HG02642 (cell line): ENCODE data around the gene TGFBR3L.

ENCODE experiments used
- ATAC-seq: cut with Tn5 transposase; IDR thresholded peaks from one replicate; pipeline ENCODE4 v1.9.1; 2021; ENCODE audit warnings: mild to moderate bottlenecking; ENCODE audit not compliant: unreplicated experiment, poor library complexity

TGFBR3L gene

GRCh38 chr19:7914598-7915045 is at the start of gene TGFBR3L:
Gene TGFBR3L, plus strand, starts transcription at chr19:7914830.
- ATAC-seq, result no peak

GRCh38 chr19:7865262-7865911 is 49.2 kb upstream of the TGFBR3L start:
- ATAC-seq, result no peak

- ATAC-seq, result no peak
Observed at GRCh38 chr19:7866399-7867091, 48.1 kb upstream of the TGFBR3L start.

- no peak for ATAC-seq
Observed at GRCh38 chr19:7867092-7867844, 47.4 kb upstream of the TGFBR3L start.

- ATAC-seq, result no peak
Observed at GRCh38 chr19:7868326-7868670, 46.3 kb upstream of the TGFBR3L start.

- ATAC-seq, result peak; percentile 78
Observed at GRCh38 chr19:7868671-7869452, 45.8 kb upstream of the TGFBR3L start.

GRCh38 chr19:7869453-7869909 is 45.1 kb upstream of the TGFBR3L start:
- peak; percentile 53 for ATAC-seq

GRCh38 chr19:7869910-7870511 is 44.6 kb upstream of the TGFBR3L start:
- ATAC-seq, result no peak

- no peak for ATAC-seq
Observed at GRCh38 chr19:7870571-7871436, 43.8 kb upstream of the TGFBR3L start.

GRCh38 chr19:7871437-7872305 is 43.0 kb upstream of the TGFBR3L start:
- no peak for ATAC-seq

GRCh38 chr19:7872306-7873204 is 42.1 kb upstream of the TGFBR3L start:
- ATAC-seq, result no peak

- ATAC-seq, result no peak
Observed at GRCh38 chr19:7873304-7874075, 41.1 kb upstream of the TGFBR3L start.

- no peak for ATAC-seq
Observed at GRCh38 chr19:7874076-7874896, 40.3 kb upstream of the TGFBR3L start, which contains the start of gene PRR36. Gene PRR36, minus strand, starts transcription at chr19:7874390. Its CDS starts 701 bp downstream, at chr19:7873689.

GRCh38 chr19:7874897-7875273 is 39.7 kb upstream of the TGFBR3L start:
- no peak for ATAC-seq

GRCh38 chr19:7877249-7877836 is 37.3 kb upstream of the TGFBR3L start:
- no peak for ATAC-seq
